ENCODE measurements around the gene STEAP1B. TPM values are rescaled to one million over a fixed set of nuclear protein-coding genes. Genes with fewer than 3 reads are reported as not detected.
"Not testable (repeated sequence)": the region's sequence is repeated elsewhere in the genome, so short reads cannot be mapped to it uniquely, and the experiment has no call there.

The STEAP1B gene
- total RNA-seq, 1 experiment from 2014 or later = 3.2 TPM

GRCh38 chr7:22516950-22517349 lies 17.0 kb upstream of the STEAP1B start:
- H4K91ac ChIP-seq (ENCODE audit: insufficient read length, low read depth, low read length); H3K23me2 ChIP-seq (ENCODE audit: insufficient read length, low read depth, low read length, poor library complexity, severe bottlenecking); H3K14ac ChIP-seq (ENCODE audit: insufficient read depth, low read length); H3K23ac ChIP-seq (ENCODE audit: insufficient read length, low read depth, low read length); H3K79me1 ChIP-seq (ENCODE audit: insufficient read depth, low read depth, low read length, poor library complexity, severe bottlenecking); H4K20me1 ChIP-seq (ENCODE audit: control insufficient read depth, insufficient read depth, insufficient read length); H2BK12ac ChIP-seq (ENCODE audit: insufficient read length, low read depth, low read length); H4K8ac ChIP-seq (replicated peaks; ENCODE audit: insufficient read length, low read depth, low read length); H2AK5ac ChIP-seq (ENCODE audit: insufficient read length, low read length); DNase-seq; H3K9ac ChIP-seq (ENCODE audit: extremely low read depth, insufficient read length, low read length); H2BK5ac ChIP-seq (ENCODE audit: insufficient read length, low read length); H3K27me3 ChIP-seq (ENCODE audit: insufficient read depth, low read length); H3K4me1 Mint-ChIP-seq; H4K5ac ChIP-seq (ENCODE audit: insufficient read length, low read depth, low read length); H3K4me3 Mint-ChIP-seq; H2BK120ac ChIP-seq (ENCODE audit: low read depth, low read length, poor library complexity, severe bottlenecking); H2BK15ac ChIP-seq (ENCODE audit: low read depth, low read length); H3K4me2 ChIP-seq (ENCODE audit: insufficient read depth, insufficient read length, low read length); H3K18ac ChIP-seq (ENCODE audit: insufficient read length, low read depth, low read length); H3T11ph ChIP-seq (ENCODE audit: low read length); H3K27ac Mint-ChIP-seq; H3K4me1 ChIP-seq (ENCODE audit: insufficient read depth, low read length); H3K79me2 ChIP-seq (ENCODE audit: insufficient read depth, low read length); H3K9me3 ChIP-seq (ENCODE audit: control insufficient read depth, low read depth, low read length); H3K27ac ChIP-seq (ENCODE audit: insufficient read length, low read depth, low read length); H3K56ac ChIP-seq (ENCODE audit: insufficient read length, low read depth, low read length); H3K27me3 Mint-ChIP-seq (ENCODE audit: low read depth); H3K4ac ChIP-seq (ENCODE audit: low read depth, low read length); H2AFZ ChIP-seq (ENCODE audit: low read length); H2BK20ac ChIP-seq (ENCODE audit: low read depth, low read length, poor library complexity, severe bottlenecking): not testable (repeated sequence)
- WGBS (ENCODE audit: extremely low coverage, insufficient read length, low lambda C conversion rate) = no CpG with 5 or more reads among the region's 4 CpGs
- H3K9me3 Mint-ChIP-seq = peaks cover 17 to 21% of the 10 kb centered on the region in 2 experiments
- H3K36me3 Mint-ChIP-seq (ENCODE audit: insufficient read depth in 1 of 3, low read depth in 3 of 3) = peaks cover 8 to 25% (median 10%) of the 10 kb centered on the region in 3 experiments

GRCh38 chr7:22514963-22515362 lies 15.0 kb upstream of the STEAP1B start:
- not testable (repeated sequence) for H3K18ac ChIP-seq (ENCODE audit: insufficient read length, low read depth, low read length); H3T11ph ChIP-seq (ENCODE audit: low read length); H4K20me1 ChIP-seq (ENCODE audit: control insufficient read depth, insufficient read depth, insufficient read length); H2AFZ ChIP-seq (ENCODE audit: low read length); H3K79me2 ChIP-seq (ENCODE audit: insufficient read depth, low read length); H4K5ac ChIP-seq (ENCODE audit: insufficient read length, low read depth, low read length); H2AK5ac ChIP-seq (ENCODE audit: insufficient read length, low read length); DNase-seq; H3K23me2 ChIP-seq (ENCODE audit: insufficient read length, low read depth, low read length, poor library complexity, severe bottlenecking); H4K91ac ChIP-seq (ENCODE audit: insufficient read length, low read depth, low read length); H2BK20ac ChIP-seq (ENCODE audit: low read depth, low read length, poor library complexity, severe bottlenecking); H3K9me3 Mint-ChIP-seq; H3K4me3 Mint-ChIP-seq; H3K23ac ChIP-seq (ENCODE audit: insufficient read length, low read depth, low read length); H3K27ac Mint-ChIP-seq; H2BK5ac ChIP-seq (ENCODE audit: insufficient read length, low read length); H3K4me2 ChIP-seq (ENCODE audit: insufficient read depth, insufficient read length, low read length); H3K14ac ChIP-seq (ENCODE audit: insufficient read depth, low read length); H3K4me1 Mint-ChIP-seq; H2BK120ac ChIP-seq (ENCODE audit: low read depth, low read length, poor library complexity, severe bottlenecking); H3K9me3 ChIP-seq (ENCODE audit: control insufficient read depth, low read depth, low read length); H4K8ac ChIP-seq (replicated peaks; ENCODE audit: insufficient read length, low read depth, low read length); H3K27me3 ChIP-seq (ENCODE audit: insufficient read depth, low read length); H3K9ac ChIP-seq (ENCODE audit: extremely low read depth, insufficient read length, low read length); H3K27ac ChIP-seq (ENCODE audit: insufficient read length, low read depth, low read length); H2BK15ac ChIP-seq (ENCODE audit: low read depth, low read length); H2BK12ac ChIP-seq (ENCODE audit: insufficient read length, low read depth, low read length); H3K79me1 ChIP-seq (ENCODE audit: insufficient read depth, low read depth, low read length, poor library complexity, severe bottlenecking); H3K56ac ChIP-seq (ENCODE audit: insufficient read length, low read depth, low read length); H3K27me3 Mint-ChIP-seq (ENCODE audit: low read depth); H3K4me1 ChIP-seq (ENCODE audit: insufficient read depth, low read length); H3K4ac ChIP-seq (ENCODE audit: low read depth, low read length)
- WGBS (ENCODE audit: extremely low coverage, insufficient read length, low lambda C conversion rate) = no CpG with 5 or more reads among the region's 1 CpG
- peaks cover 6 to 14% (median 6%) of the 10 kb centered on the region in 3 experiments; a peak in 6 of 7 replicates for H3K36me3 Mint-ChIP-seq (ENCODE audit: insufficient read depth in 1 of 3, low read depth in 3 of 3)
